Activated naive CD8-positive, alpha-beta T cell (primary cell): Measurements from ENCODE around the gene NPHP4.
"Not testable (repeated sequence)": the region's sequence is repeated elsewhere in the genome, so short reads cannot be mapped to it uniquely, and the experiment has no call there.

ENCODE experiments used
- H3K27ac Mint-ChIP-seq: one replicate; pipeline ENCODE4 v1.8.0; 2021; ENCODE audit warnings: mixed read lengths
- H3K27me3 Mint-ChIP-seq: one replicate; pipeline ENCODE4 v1.8.0; 2021; ENCODE audit warnings: mixed read lengths
- H3K36me3 Mint-ChIP-seq: one replicate; pipeline ENCODE4 v1.8.0; 2021; ENCODE audit warnings: mixed read lengths
- H3K4me1 Mint-ChIP-seq: one replicate; pipeline ENCODE4 v1.8.0; 2021; ENCODE audit warnings: low read depth, mixed read lengths
- H3K4me3 Mint-ChIP-seq: one replicate; pipeline ENCODE4 v1.8.0; 2021; ENCODE audit warnings: mild to moderate bottlenecking, mixed read lengths
- H3K9me3 Mint-ChIP-seq: one replicate; pipeline ENCODE4 v1.8.0; 2021; ENCODE audit warnings: low read depth, mixed read lengths

The NPHP4 gene

DNA sequence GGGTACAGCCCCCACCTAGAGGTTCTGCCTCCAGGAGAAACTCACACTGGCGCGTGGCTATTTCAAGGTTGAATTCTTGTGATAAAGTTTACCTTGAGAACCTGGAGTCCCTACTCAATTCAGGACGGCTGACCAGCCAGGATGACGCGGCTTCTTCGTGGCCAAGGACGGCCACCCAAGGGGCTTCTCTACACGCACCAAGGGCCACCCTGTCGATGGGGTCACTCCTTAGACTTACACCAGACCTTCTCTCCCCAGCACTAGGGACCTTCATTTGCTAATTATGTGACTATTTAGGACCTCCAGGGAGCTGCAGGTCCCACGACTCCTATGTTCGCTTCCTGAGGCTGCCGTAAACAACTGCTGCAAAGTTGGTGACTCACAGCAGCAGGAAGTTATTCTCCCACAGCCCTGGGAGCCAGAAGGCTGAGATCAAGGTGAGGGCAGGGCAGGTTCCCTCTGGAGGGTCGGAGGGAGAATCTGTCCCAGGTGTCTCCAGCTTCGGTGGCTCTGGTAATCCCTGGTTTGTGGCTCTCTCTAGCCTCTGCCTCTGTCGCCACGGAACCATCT lies 135.9 kb downstream of the NPHP4 start:
- Mint-ChIP-seq H3K27ac (no peak overlapping the region), H3K4me1 (no peaks in the 10 kb centered on the region), H3K4me3 (no peak overlapping the region), H3K36me3 (no peaks in the 10 kb centered on the region), H3K27me3 (no peaks in the 10 kb centered on the region), H3K9me3 (no peaks in the 10 kb centered on the region)

DNA sequence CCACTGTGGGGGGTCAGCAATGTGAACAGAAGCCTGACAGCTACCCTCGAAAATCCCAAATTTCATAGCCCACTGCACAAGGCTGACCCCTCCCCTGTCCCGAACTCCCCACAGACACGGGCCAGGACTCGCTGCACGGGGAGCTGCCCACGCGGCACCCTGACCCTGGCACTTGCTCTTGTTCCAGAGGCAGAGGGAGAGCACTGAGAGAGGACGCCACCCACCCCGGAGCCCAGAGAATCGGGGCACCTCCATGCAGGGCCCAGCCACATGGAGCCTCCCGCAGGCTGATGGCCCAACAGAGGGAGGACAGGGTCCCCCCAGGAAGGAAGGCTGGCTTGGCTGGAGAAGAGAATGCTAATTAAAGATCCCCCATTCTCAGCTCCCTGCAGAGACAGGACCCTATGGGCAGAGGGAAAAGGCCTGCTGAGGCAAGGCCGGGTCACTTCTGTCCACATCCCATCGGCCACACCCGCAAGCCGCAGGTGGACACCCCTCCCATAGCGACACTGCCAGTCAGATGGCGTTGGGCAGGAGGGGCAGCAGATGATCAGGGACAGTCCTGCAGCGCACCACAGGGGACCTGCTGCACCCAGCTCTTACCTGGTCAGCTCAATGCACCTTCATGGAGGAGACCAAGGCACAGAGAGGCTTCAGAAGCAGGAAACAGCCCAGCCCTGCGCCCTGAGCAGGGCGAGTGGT lies 136.9 kb downstream of the NPHP4 start:
- H3K4me1 Mint-ChIP-seq, result no peaks in the 10 kb centered on the region
- no peak overlapping the region for H3K27ac Mint-ChIP-seq
- no peak overlapping the region for H3K4me3 Mint-ChIP-seq
- H3K27me3 Mint-ChIP-seq, result no peaks in the 10 kb centered on the region
- H3K36me3 Mint-ChIP-seq, result no peaks in the 10 kb centered on the region
- no peaks in the 10 kb centered on the region for H3K9me3 Mint-ChIP-seq

DNA sequence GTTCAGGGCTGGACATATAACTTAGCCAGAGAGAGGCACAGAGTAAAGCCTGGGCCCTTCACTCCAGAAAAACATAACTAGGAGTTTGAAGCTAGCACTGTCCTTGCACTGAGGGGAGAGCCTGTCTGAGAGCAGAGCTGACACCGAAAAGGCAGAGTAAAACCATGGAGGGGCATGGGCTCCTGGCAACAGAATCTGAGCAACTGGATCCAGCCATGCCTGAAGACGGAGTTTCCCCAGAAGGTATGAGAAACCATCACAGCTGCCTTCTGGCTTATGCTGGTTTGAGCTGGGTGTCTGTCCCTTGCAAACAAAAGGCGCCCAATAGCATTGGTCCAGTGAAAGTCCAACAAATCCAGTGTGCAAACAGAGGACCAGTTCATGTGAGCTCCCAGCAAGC lies 137.5 kb downstream of the NPHP4 start:
- no peaks in the 10 kb centered on the region for H3K27me3 Mint-ChIP-seq
- H3K9me3 Mint-ChIP-seq, result no peaks in the 10 kb centered on the region
- H3K4me3 Mint-ChIP-seq, result no peak overlapping the region
- no peaks in the 10 kb centered on the region for H3K4me1 Mint-ChIP-seq
- no peak overlapping the region for H3K27ac Mint-ChIP-seq
- no peaks in the 10 kb centered on the region for H3K36me3 Mint-ChIP-seq

DNA sequence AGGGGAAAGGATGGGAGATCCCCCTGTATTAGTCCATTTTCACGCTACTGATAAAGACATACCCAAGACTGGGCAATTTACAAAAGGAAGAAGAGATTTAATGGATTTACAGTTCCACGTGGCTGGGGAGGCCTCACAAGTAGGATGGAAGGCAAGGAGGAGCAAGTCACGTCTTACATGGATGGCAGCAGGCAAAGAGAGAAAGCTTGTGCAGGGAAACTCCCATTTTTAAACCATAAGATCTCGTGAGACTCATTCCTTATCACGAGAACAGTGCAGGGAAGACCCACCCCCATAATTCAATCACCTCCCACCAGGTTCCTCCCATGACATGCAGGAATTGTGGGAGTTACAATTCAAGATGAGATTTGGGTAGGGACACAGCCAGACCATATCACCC lies 138.4 kb downstream of the NPHP4 start:
- not testable (repeated sequence) for H3K4me3 Mint-ChIP-seq, H3K27ac Mint-ChIP-seq, H3K36me3 Mint-ChIP-seq, H3K9me3 Mint-ChIP-seq, H3K27me3 Mint-ChIP-seq, H3K4me1 Mint-ChIP-seq

DNA sequence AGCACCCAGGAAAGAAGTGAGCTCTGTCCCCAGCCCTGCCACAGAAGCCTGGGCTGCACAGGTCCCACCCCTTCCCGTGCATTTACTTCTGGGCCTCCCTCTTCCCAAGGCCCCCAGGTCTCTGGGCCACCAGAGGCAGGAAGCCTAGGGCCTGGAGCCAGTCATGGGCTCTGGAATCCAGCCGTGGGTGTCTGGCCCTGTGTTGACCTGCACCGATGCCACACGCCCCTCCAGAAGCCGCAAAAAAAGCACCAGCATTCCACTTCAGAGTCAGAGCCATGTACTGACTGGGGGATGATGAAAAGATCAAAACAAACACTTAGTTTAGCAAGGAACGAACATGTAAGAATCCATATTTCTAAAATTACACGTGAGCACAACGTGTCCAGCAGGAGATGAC lies 141.7 kb downstream of the NPHP4 start:
- H3K36me3 Mint-ChIP-seq, result no peaks in the 10 kb centered on the region
- H3K4me1 Mint-ChIP-seq, result no peaks in the 10 kb centered on the region
- no peak overlapping the region for H3K27ac Mint-ChIP-seq
- H3K4me3 Mint-ChIP-seq, result no peak overlapping the region
- H3K9me3 Mint-ChIP-seq, result no peaks in the 10 kb centered on the region
- peaks cover under 1% of the 10 kb centered on the region for H3K27me3 Mint-ChIP-seq

DNA sequence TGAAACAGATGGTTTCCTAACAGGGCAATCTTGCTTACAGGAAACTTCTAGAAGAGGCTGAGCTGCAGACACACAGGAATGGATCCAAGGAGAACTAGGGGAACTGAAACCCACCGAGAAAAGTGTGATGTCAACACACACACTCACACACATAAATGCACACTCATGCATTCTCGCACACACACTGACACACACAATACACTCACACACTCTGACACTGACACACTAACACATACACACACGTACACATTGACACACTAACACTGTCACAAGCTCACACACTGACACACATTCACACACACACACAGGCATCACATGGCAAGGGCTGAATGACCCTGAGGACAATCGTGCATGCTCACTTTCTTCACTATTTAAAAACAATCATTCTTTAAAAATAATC lies 142.7 kb downstream of the NPHP4 start:
- no peaks in the 10 kb centered on the region for H3K4me1 Mint-ChIP-seq
- H3K4me3 Mint-ChIP-seq, result no peak overlapping the region
- no peaks in the 10 kb centered on the region for H3K36me3 Mint-ChIP-seq
- peaks cover 4% of the 10 kb centered on the region for H3K27me3 Mint-ChIP-seq
- no peaks in the 10 kb centered on the region for H3K9me3 Mint-ChIP-seq
- no peak overlapping the region for H3K27ac Mint-ChIP-seq

DNA sequence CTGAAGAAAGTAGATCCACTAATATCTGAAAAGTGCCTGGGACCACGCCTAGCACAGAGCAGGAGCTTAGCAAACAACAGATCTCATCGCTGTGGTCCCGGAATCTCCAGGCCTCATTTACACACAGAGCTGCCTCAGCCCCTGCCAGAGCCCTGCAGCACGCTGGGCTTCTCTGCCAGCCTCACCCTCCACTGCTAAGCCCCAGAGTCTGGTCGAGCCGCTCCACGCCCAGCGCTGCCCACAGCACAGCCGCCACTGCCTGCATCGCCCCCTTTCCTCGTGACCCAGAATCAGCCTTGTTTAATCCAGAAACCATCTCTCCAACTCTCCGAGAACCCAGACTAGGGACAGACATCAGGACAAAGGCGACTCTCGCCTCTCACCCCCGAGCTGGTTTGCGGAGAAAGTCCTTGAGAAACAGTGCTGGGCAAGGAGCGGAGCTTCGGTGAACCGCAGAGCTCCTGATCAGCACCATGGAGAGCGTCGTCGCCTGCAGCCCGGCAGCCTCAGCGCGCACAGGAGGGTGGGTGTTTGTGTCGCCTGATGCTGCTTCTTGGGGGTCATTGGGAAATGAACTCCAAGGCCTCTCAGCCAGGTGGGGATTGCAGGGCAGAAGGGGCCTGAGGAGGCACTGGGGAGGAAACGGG lies 145.1 kb downstream of the NPHP4 start:
- Mint-ChIP-seq H3K27me3 (peaks cover 4% of the 10 kb centered on the region), H3K9me3 (no peaks in the 10 kb centered on the region), H3K4me1 (no peaks in the 10 kb centered on the region), H3K4me3 (no peak overlapping the region), H3K36me3 (no peaks in the 10 kb centered on the region), H3K27ac (no peak overlapping the region)

DNA sequence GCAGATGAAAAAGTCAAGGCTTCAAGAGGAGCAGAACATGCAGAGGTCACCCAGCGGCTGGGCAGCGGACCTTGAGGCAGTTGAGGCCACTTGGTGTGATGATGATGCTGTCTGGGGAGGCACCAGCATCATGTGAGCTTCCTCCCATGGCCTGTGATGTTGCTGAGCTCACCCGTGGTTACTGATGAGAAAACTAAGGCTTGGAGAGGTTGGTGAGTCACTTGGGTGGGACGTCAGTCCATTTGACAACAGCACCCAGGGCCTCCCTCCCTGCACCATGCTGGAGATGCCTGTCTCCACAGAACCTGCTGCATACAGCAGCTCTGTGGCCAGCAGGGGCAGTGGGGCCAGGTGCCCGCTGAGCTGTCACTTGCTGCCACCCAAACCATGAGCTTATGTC lies 146.8 kb downstream of the NPHP4 start:
- Mint-ChIP-seq H3K9me3 (no peaks in the 10 kb centered on the region), H3K27me3 (peaks cover 4% of the 10 kb centered on the region), H3K36me3 (no peaks in the 10 kb centered on the region), H3K27ac (no peak overlapping the region), H3K4me3 (no peak overlapping the region), H3K4me1 (no peaks in the 10 kb centered on the region)

DNA sequence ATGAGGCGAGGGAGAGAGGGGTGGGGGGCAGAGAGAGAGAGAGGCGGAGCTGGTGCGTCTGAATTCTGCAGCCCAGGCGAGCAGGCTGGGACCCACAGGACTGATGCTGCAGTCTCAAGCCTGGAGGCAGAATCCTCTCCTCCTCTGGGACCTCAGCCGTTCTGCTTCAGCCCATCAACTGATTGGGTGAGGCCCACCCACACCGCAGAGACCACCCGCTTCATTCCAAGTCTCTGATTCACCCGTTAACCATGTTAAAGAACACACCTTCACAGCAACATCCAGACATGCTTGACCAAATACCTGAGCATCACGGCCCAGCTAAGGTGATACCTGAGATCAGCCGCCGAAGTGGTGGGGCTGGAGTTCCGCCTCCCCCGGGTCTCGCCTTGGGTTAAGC lies 147.8 kb downstream of the NPHP4 start:
- no peak overlapping the region for H3K4me3 Mint-ChIP-seq
- no peaks in the 10 kb centered on the region for H3K4me1 Mint-ChIP-seq
- peaks cover 5% of the 10 kb centered on the region for H3K27me3 Mint-ChIP-seq
- H3K9me3 Mint-ChIP-seq, result no peaks in the 10 kb centered on the region
- no peak overlapping the region for H3K27ac Mint-ChIP-seq
- H3K36me3 Mint-ChIP-seq, result no peaks in the 10 kb centered on the region

DNA sequence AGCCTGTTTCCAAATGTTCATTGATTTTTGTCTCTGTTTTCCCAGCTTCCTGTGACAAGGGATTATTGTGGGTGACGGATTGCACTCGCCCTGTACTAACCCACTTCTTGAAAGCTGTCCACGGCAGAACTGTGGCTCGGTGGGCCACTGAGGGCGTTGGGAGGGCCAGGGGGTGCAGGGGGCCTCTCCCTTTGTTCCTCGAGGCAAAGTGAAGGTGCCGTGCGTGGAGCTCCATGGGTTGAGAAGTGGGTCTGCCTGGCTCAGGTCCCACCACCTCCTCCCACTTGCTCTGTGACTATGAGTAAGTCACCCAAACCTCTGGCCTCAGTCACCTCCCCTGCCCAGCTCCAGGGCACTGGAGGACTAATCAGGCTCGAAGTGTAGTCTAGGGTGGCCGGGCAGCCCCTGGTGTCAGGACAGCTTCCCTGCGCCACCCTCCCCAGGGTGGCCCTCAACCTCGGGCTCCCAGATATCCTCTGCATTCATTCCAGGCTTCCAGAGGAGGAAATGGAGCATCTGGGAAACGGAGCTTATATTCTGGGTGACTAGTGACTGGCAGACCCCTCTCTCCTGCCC lies 148.6 kb downstream of the NPHP4 start:
- Mint-ChIP-seq H3K9me3 (no peaks in the 10 kb centered on the region), H3K36me3 (no peaks in the 10 kb centered on the region), H3K27me3 (peaks cover 5% of the 10 kb centered on the region), H3K4me3 (no peak overlapping the region), H3K4me1 (no peaks in the 10 kb centered on the region), H3K27ac (no peak overlapping the region)

DNA sequence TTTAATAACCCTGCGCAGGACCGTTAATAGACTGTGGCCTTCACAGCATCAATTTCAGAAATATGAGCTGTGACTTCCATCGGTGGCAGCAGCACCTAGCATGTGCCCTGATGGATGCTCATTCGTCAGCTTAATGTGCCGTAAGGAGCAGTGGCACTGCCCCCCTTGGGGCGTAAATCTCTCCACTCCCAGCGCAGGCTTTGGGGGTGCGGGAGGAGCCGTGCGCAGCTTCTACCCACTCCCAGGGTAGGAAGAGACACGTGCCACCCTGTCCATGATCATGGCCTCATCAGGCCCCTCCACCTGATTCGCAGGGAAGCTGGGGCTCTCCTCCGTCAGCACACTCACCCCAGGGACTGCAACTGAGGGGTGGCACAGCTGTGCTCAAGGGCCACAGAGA lies 149.5 kb downstream of the NPHP4 start:
- Mint-ChIP-seq H3K27me3 (peaks cover 5% of the 10 kb centered on the region), H3K36me3 (no peaks in the 10 kb centered on the region), H3K4me1 (no peaks in the 10 kb centered on the region), H3K27ac (no peak overlapping the region), H3K4me3 (no peak overlapping the region), H3K9me3 (no peaks in the 10 kb centered on the region)

DNA sequence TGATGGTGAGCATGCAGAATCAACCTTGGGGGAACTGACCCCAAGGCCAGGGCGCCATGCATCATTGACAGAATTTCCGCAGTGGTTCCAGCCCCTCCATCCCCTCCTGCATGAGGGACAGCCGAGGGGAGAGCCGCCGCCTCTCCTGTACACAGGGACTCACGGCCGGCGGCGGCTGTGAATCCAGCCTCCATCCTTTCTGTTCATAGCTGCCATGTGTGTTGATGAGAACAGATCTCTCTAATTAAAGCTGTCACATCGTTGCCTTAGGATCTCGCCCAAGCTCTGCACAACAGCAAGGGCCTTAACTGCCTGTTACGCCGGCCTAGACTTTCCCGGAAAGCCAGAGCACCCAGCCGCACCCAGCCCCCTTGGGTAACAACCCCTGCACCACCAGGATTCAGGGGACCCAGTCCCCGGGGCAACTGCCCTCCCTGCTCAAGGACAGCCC lies 151.6 kb downstream of the NPHP4 start:
- Mint-ChIP-seq H3K27me3 (peaks cover 6% of the 10 kb centered on the region), H3K4me3 (no peak overlapping the region), H3K36me3 (no peaks in the 10 kb centered on the region), H3K4me1 (no peaks in the 10 kb centered on the region), H3K9me3 (no peaks in the 10 kb centered on the region), H3K27ac (no peak overlapping the region)

DNA sequence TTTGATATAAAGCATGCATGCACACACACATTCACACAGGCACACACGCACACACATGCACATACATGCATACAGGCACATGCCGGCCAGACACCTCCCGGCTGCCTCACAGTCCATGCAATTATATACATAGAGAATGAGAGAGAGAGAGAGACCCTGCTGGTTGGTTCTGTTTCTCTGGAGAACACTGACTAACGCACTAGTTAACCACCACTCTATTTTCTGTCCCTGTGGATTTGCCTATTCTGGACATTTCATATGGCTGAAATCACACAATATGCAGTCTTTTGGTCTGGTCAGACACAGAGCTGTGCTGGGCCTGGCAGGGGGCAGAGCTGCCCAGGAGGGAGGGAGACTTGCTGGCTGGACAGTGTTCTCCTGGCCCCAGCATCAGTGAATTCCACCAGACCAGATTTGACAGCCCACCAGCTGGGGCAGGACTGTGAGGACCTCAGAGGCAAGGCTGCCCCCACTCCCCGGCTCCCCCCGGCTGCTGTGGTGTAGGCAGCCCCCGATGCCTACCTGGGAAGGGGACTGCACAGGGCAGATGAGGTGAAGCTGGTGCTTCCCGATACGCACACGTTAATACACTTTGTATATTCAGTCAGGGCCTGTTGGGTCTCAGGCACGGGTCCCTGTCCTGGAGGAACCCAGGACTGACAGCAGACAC lies 152.2 kb downstream of the NPHP4 start:
- H3K9me3 Mint-ChIP-seq, result no peaks in the 10 kb centered on the region
- peaks cover 2% of the 10 kb centered on the region for H3K27me3 Mint-ChIP-seq
- no peak overlapping the region for H3K4me3 Mint-ChIP-seq
- H3K4me1 Mint-ChIP-seq, result no peaks in the 10 kb centered on the region
- no peaks in the 10 kb centered on the region for H3K36me3 Mint-ChIP-seq
- no peak overlapping the region for H3K27ac Mint-ChIP-seq

DNA sequence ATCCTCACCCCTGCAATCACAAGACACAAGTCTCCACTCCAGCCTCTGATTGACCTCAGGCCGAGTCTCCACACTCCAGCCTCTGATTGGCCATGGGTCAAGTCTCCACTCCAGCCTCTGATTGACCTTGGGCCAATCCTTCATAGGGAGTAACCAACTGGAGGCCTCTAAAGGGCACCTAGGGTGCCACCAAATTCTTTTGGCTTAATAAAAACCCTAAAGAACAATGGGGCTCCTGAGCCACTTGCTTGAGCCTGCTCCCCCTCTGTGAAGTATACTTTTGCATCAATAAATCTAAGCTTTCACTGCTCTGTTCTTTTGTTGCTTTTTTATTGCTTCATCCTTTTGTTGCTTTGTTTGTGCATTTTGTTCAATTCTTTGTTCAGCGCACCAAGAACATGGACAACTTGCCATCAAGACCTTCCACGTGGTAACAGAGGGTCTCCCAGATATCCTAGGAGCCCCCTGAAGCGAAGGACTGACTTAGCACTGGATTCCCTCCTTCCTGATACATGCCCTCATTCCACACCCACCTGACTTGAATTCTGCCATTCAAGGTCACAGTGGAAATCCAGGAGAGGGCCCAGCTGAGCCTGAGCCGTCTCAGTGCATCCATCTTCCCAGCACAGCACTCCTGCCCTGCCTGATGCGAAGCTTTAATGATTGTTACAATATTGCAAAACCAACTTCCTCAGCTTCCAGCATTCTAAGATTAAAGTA lies 152.9 kb downstream of the NPHP4 start:
- Mint-ChIP-seq H3K4me1 (no peaks in the 10 kb centered on the region), H3K27ac (no peak overlapping the region), H3K27me3 (peaks cover 2% of the 10 kb centered on the region), H3K36me3 (no peaks in the 10 kb centered on the region), H3K4me3 (no peak overlapping the region), H3K9me3 (no peaks in the 10 kb centered on the region)
